Endothelial cell (in vitro differentiated cells): ENCODE measurements around the gene CCDC187. TPM values are rescaled to one million over a fixed set of nuclear protein-coding genes. Genes with fewer than 3 reads are reported as not detected.

Experiments used
- DNase-seq: peaks from one replicate; pipeline ENCODE4 v3.0.0; 2021; ENCODE audit warnings: low spot score
- H3K27ac Mint-ChIP-seq: one replicate; pipeline ENCODE4 v1.8.0; 2021; ENCODE audit warnings: mixed read lengths, inconsistent platforms; ENCODE audit not compliant: unreplicated experiment
- H3K27me3 Mint-ChIP-seq: one replicate; pipeline ENCODE4 v1.8.0; 2021; ENCODE audit warnings: mild to moderate bottlenecking, moderate library complexity, mixed read lengths, inconsistent platforms; ENCODE audit not compliant: unreplicated experiment
- H3K36me3 Mint-ChIP-seq: one replicate; pipeline ENCODE4 v1.8.0; 2021; ENCODE audit warnings: mild to moderate bottlenecking, low read depth, mixed read lengths, inconsistent platforms; ENCODE audit not compliant: unreplicated experiment
- H3K4me1 Mint-ChIP-seq: one replicate; pipeline ENCODE4 v1.8.0; 2021; ENCODE audit warnings: mild to moderate bottlenecking, mixed read lengths, inconsistent platforms; ENCODE audit not compliant: unreplicated experiment
- H3K4me3 Mint-ChIP-seq: one replicate; pipeline ENCODE4 v1.8.0; 2021; ENCODE audit warnings: mild to moderate bottlenecking, mixed read lengths, inconsistent platforms; ENCODE audit not compliant: unreplicated experiment
- H3K9me3 Mint-ChIP-seq: one replicate; pipeline ENCODE4 v1.8.0; 2021; ENCODE audit warnings: mixed read lengths, inconsistent platforms; ENCODE audit not compliant: unreplicated experiment
- CTCF ChIP-seq: fragments of 200-600 bp; sonication (generic); IDR thresholded peaks from one replicate; pipeline ENCODE4 v1.5.0; 2021; ENCODE audit warnings: antibody characterized with exemption; ENCODE audit not compliant: unreplicated experiment
- total RNA-seq: library from RNA; stranded (reverse); fragmentation: NEBNext Ultra II Directional; extraction: Animal tissue kit (Norgen Biotek cat#: 25700); gene quantifications from one replicate; pipeline ENCODE4 v1.2.1, GENCODE V29; 2021; ENCODE audit not compliant: unreplicated experiment

The CCDC187 gene
- total RNA-seq, 1 donor from 2014 or later: 0.05 TPM

- TF ChIP-seq CTCF: no peak
- H3K9me3 Mint-ChIP-seq: no peaks in the 10 kb centered on the region
- no peak for DNase-seq
- no peak overlapping the region for H3K4me3 Mint-ChIP-seq
- no peaks in the 10 kb centered on the region for H3K36me3 Mint-ChIP-seq
- H3K4me1 Mint-ChIP-seq: no peaks in the 10 kb centered on the region
- peaks cover 2% of the 10 kb centered on the region for H3K27me3 Mint-ChIP-seq
- H3K27ac Mint-ChIP-seq: no peak overlapping the region
These were observed 47.7 kb downstream of the CCDC187 start for GRCh38 chr9:136255896-136256890.

GRCh38 chr9:136255166-136255538 is 48.7 kb downstream of the CCDC187 start:
- H3K36me3 Mint-ChIP-seq: no peaks in the 10 kb centered on the region
- peaks cover 2% of the 10 kb centered on the region for H3K27me3 Mint-ChIP-seq
- no peak for DNase-seq
- no peak for TF ChIP-seq CTCF
- H3K4me3 Mint-ChIP-seq: no peak overlapping the region
- no peaks in the 10 kb centered on the region for H3K4me1 Mint-ChIP-seq
- H3K9me3 Mint-ChIP-seq: no peaks in the 10 kb centered on the region
- no peak overlapping the region for H3K27ac Mint-ChIP-seq

- Mint-ChIP-seq H3K9me3 (no peaks in the 10 kb centered on the region), H3K4me1 (no peaks in the 10 kb centered on the region), H3K27ac (no peak overlapping the region), H3K4me3 (no peak overlapping the region), H3K36me3 (no peaks in the 10 kb centered on the region), H3K27me3 (peaks cover 5% of the 10 kb centered on the region)
- DNase-seq: no peak
- no peak for TF ChIP-seq CTCF
These were observed 49.3 kb downstream of the CCDC187 start for GRCh38 chr9:136254381-136255165.

- Mint-ChIP-seq H3K4me1 (no peaks in the 10 kb centered on the region), H3K36me3 (no peaks in the 10 kb centered on the region), H3K27ac (no peak overlapping the region), H3K9me3 (no peaks in the 10 kb centered on the region), H3K4me3 (no peak overlapping the region), H3K27me3 (peaks cover 3% of the 10 kb centered on the region)
- no peak for DNase-seq
- TF ChIP-seq CTCF: no peak
These were observed 50.4 kb downstream of the CCDC187 start for GRCh38 chr9:136253246-136254130.
